ENCODE measurements around the gene TES.

GRCh38 chr7:116293139-116293538 is 82.8 kb downstream of the TES start:
- TF ChIP-seq CTCF (IDR thresholded peaks at IDR 0.05) (no peak), POLR2A (IDR thresholded peaks at IDR 0.05) (no peak)

All from right lobe of liver (tissue), 4 donors.